Glutamatergic neuron (in vitro differentiated cells): Measurements from ENCODE around the gene FOXN3. TPM values are rescaled to one million over a fixed set of nuclear protein-coding genes. Genes with fewer than 3 reads are reported as not detected.

ENCODE experiments used
- DNase-seq: peaks from one replicate; pipeline ENCODE4 v3.0.0; 2022
- H3K27ac Mint-ChIP-seq: one replicate; pipeline ENCODE4 v1.8.0; 2020; ENCODE audit warnings: mild to moderate bottlenecking, mixed read lengths, inconsistent platforms; ENCODE audit not compliant: unreplicated experiment
- H3K27me3 Mint-ChIP-seq: one replicate; pipeline ENCODE4 v1.8.0; 2020; ENCODE audit warnings: mild to moderate bottlenecking, moderate library complexity, mixed read lengths, inconsistent platforms; ENCODE audit not compliant: unreplicated experiment
- H3K36me3 Mint-ChIP-seq: one replicate; pipeline ENCODE4 v1.8.0; 2020; ENCODE audit warnings: mild to moderate bottlenecking, mixed read lengths, inconsistent platforms; ENCODE audit not compliant: unreplicated experiment
- H3K4me1 Mint-ChIP-seq: one replicate; pipeline ENCODE4 v1.8.0; 2020; ENCODE audit warnings: mild to moderate bottlenecking, low read depth, mixed read lengths, inconsistent platforms; ENCODE audit not compliant: unreplicated experiment
- H3K4me3 Mint-ChIP-seq: one replicate; pipeline ENCODE4 v1.8.0; 2020; ENCODE audit warnings: mild to moderate bottlenecking, mixed read lengths, inconsistent platforms; ENCODE audit not compliant: unreplicated experiment
- H3K9me3 Mint-ChIP-seq: one replicate; pipeline ENCODE4 v1.8.0; 2020; ENCODE audit warnings: mild to moderate bottlenecking, moderate library complexity, mixed read lengths, inconsistent platforms; ENCODE audit not compliant: unreplicated experiment
- total RNA-seq: library from RNA; stranded (reverse); fragmentation: NEBNext Ultra II Directional; extraction: Animal tissue kit (Norgen Biotek cat#: 25700); gene quantifications from one replicate; pipeline ENCODE4 v1.2.1, GENCODE V29; 2021; ENCODE audit not compliant: unreplicated experiment
- TF ChIP-seq, protein P1 (sequence below): fragments of 200-600 bp; sonication (generic); IDR thresholded peaks from one replicate; pipeline ENCODE4 v1.5.0; 2021; ENCODE audit not compliant: partially characterized antibody, unreplicated experiment

The FOXN3 gene
- total RNA-seq, 1 donor from 2014 or later, result 139 TPM

DNA sequence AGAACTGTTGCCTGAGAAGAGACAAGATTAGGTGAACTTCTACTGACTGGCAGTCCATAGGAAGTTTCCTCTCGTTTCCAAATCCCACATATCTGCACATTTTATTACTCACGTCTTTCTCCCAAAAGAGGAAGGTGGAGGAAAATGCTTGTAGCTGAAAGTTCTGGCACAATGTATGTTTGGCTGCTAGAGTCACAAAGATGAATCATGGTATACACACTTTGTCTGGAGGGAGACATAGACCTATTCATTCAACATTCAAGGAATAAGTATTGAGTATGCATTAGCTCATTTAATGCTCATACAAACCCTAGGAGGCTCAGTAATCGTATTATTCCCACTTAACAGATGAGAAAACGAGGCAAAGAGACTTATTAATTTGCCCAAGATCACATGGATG is 291.8 kb downstream of the FOXN3 start:
- no peak for DNase-seq
- Mint-ChIP-seq H3K27me3 (peaks cover 2% of the 10 kb centered on the region), H3K27ac (no peak overlapping the region), H3K9me3 (no peaks in the 10 kb centered on the region), H3K4me3 (no peak overlapping the region), H3K4me1 (peaks cover 8% of the 10 kb centered on the region), H3K36me3 (no peaks in the 10 kb centered on the region)
- TF ChIP-seq, protein P1, sequence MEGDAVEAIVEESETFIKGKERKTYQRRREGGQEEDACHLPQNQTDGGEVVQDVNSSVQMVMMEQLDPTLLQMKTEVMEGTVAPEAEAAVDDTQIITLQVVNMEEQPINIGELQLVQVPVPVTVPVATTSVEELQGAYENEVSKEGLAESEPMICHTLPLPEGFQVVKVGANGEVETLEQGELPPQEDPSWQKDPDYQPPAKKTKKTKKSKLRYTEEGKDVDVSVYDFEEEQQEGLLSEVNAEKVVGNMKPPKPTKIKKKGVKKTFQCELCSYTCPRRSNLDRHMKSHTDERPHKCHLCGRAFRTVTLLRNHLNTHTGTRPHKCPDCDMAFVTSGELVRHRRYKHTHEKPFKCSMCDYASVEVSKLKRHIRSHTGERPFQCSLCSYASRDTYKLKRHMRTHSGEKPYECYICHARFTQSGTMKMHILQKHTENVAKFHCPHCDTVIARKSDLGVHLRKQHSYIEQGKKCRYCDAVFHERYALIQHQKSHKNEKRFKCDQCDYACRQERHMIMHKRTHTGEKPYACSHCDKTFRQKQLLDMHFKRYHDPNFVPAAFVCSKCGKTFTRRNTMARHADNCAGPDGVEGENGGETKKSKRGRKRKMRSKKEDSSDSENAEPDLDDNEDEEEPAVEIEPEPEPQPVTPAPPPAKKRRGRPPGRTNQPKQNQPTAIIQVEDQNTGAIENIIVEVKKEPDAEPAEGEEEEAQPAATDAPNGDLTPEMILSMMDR, result no peak

DNA sequence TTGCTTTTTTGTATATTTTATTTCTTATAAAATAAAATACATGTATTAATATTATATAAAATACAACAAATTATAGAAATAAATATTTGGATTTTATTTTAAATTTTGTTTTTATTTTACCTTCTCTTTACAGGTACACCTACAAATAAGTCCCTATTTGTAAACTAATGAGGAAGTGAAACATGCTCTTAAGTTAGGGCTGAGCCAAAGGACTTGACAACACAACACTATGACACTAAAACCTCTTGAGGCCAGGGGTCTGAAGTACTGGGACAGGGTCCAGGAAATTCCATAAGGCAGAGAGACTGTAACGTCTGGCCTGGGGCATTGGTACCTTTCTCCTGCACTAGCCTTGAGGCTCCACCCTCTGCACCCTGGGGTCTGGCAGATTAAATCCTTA is 293.2 kb downstream of the FOXN3 start:
- Mint-ChIP-seq H3K9me3 (no peaks in the 10 kb centered on the region), H3K4me3 (no peak overlapping the region), H3K36me3 (peaks cover 12% of the 10 kb centered on the region), H3K27ac (no peak overlapping the region), H3K27me3 (peaks cover 2% of the 10 kb centered on the region), H3K4me1 (peaks cover 8% of the 10 kb centered on the region)
- TF ChIP-seq, protein P1, result no peak
- no peak for DNase-seq

DNA sequence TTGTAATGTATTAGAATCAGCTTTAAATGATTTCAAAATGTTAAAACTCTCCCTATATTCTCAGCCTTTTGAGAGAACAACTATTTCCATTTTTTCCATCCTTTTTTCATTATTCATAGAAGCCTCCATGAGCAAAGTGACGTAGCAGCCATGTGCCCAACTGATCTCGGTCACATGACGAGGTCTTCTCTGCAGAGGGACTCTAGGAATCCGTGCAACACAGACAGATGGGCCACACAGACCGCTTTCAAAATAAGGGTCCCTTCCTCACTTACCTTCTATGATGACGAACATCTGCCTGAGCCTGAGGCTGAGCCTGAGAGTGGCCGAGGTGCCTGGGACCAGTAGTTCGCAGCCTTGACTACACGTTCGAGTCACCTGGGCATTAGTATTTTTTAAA is 293.8 kb downstream of the FOXN3 start:
- Mint-ChIP-seq H3K4me3 (no peak overlapping the region), H3K9me3 (no peaks in the 10 kb centered on the region), H3K27ac (no peak overlapping the region), H3K36me3 (peaks cover 16% of the 10 kb centered on the region), H3K4me1 (peaks cover 8% of the 10 kb centered on the region), H3K27me3 (peaks cover 2% of the 10 kb centered on the region)
- no peak for DNase-seq
- TF ChIP-seq, protein P1, result no peak

DNA sequence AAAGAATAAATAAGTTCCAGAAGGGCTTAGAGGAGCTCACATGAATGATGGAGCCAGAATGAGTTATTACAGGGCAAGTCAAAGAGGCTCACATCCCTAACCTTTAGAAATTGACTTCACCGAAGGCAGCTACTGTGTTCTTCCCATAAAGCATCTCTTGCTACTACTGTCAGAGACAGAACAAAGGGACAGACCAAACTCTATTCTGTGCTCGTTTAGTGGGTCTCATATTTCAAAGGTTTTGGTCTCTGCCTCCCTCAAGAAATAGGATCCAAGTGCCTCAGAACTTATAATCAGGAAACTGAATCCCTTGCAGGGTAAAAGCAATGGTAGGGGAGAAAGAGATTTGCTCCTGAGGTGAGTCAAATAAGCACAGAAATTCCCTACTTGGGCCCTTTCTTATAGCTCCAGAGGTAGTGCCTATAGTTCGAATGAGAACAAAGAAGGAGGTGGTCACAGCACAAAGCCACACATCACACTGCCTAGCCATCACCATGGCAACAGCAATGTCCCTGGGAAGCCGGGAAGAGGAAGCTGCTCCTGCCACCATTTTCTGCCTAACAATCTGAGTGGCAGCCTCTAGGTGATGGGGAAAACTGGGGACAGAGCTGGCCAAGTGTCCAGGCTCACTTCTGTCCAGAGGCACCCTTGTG is 294.9 kb downstream of the FOXN3 start:
- H3K9me3 Mint-ChIP-seq, result no peaks in the 10 kb centered on the region
- no peak overlapping the region for H3K27ac Mint-ChIP-seq
- peak; percentile 35 for DNase-seq
- H3K4me3 Mint-ChIP-seq, result no peak overlapping the region
- peaks cover 5% of the 10 kb centered on the region for H3K27me3 Mint-ChIP-seq
- peaks cover 16% of the 10 kb centered on the region for H3K36me3 Mint-ChIP-seq
- TF ChIP-seq, protein P1, result no peak
- H3K4me1 Mint-ChIP-seq, result peaks cover 10% of the 10 kb centered on the region

DNA sequence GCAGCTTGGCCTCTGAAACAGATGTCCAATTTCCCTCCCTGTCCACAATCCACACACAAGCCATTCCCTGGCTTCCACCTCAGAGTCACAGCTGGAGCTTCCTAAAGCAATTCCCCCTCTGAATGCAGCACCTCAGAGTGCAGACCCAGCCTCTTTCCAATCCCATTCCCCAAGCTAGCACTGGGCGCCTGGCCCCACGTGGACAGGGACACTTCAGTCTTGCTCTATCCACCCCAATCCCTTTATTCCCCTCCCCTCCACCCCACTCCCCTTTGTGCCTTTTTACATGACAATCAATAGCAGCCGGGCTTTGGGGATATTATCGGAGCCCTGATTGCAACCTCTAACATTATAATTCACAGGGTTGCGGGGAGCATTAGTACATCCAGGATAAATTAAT is 300.0 kb downstream of the FOXN3 start:
- Mint-ChIP-seq H3K9me3 (no peaks in the 10 kb centered on the region), H3K4me3 (no peak overlapping the region), H3K4me1 (peaks cover 7% of the 10 kb centered on the region), H3K27me3 (peaks cover 6% of the 10 kb centered on the region), H3K27ac (peak overlapping the region; percentile 73), H3K36me3 (peaks cover 16% of the 10 kb centered on the region)
- peak; percentile 32 for DNase-seq
- TF ChIP-seq, protein P1, result no peak
